NCI-H187 (cell line): ENCODE results near the gene CDC123.

Experiments used
- DNase-seq, 2 experiments: peaks; one replicate each; lab custom pipeline; 2025; lab: John Stamatoyannopoulos, UW

Gene CDC123

DNA sequence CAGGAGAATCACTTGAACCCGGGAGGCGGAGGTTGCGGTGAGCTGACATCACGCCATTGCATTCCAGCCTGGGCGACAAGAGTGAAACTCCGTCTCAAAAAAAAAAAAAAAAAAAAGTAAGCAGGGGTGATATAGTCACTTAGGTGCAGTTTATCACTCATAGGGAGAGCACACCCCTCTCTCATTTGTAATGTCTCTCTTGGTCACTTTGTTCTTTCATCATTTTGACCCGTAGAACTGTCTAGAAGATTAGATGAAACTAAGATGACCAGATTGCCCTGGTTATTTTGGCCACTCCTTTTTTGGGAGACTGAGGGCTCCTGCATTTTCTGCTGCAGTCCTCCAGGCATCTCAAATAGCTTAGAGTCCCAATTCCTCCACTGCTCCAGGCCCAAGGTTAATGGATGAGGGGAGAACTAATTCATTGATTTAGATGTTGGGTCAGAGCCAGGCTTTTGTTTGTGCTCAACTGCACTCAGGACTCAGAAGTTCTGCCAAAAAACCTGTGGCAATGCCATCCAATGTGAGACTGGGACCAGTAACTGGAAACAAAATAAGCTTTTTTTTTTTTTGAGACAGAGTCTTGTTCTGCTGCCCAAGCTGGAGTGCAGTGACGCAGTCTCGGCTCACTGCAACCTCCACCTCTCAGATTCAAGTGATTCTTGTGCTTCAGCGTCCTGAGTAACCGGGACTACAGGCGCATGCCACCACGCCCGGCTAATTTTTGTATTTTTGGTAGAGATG lies 103.4 kb downstream of the CDC123 start:
- DNase-seq = no peak
